HepG2 (cell line): ENCODE data around the gene KCNS1. TPM values are rescaled to one million over a fixed set of nuclear protein-coding genes. Genes with fewer than 3 reads are reported as not detected.

Source experiments
- KAT8 ChIP-seq: IDR thresholded peaks from 2 replicates; pipeline ENCODE4 v1.6.1; 2016; ENCODE audit warnings: missing genetic modification reagents, missing compliant biosample characterization
- WIZ ChIP-seq: sonication (generic); formaldehyde crosslinking; IDR thresholded peaks from 2 replicates; pipeline ENCODE4 v1.5.1; 2020; ENCODE audit warnings: mild to moderate bottlenecking, missing genetic modification reagents
- ZFP37 ChIP-seq: sonication (generic); formaldehyde crosslinking; IDR thresholded peaks from 2 replicates; pipeline ENCODE4 v1.4.0; 2020; ENCODE audit warnings: missing genetic modification reagents, borderline replicate concordance
- ZMAT3 ChIP-seq: sonication (generic); formaldehyde crosslinking; conservative IDR thresholded peaks from 2 replicates; pipeline ENCODE4 v1.7.0; 2021; ENCODE audit warnings: missing genetic modification reagents
- ZNF253 ChIP-seq: sonication (generic); formaldehyde crosslinking; IDR thresholded peaks from 2 replicates; pipeline ENCODE4 v1.8.0; 2022; ENCODE audit warnings: mild to moderate bottlenecking, missing genetic modification reagents, borderline replicate concordance
- ZNF3 ChIP-seq: IDR thresholded peaks from 2 replicates; pipeline ENCODE4 v1.7.0; 2017; ENCODE audit warnings: inconsistent platforms
- ZNF33B ChIP-seq: sonication (generic); formaldehyde crosslinking; IDR thresholded peaks from 2 replicates; pipeline ENCODE4 v1.5.1; 2020; ENCODE audit warnings: mild to moderate bottlenecking, missing genetic modification reagents
- ZNF670 ChIP-seq: sonication (generic); formaldehyde crosslinking; IDR thresholded peaks from 2 replicates; pipeline ENCODE4 v1.8.0; 2022; ENCODE audit warnings: mild to moderate bottlenecking, missing genetic modification reagents, borderline replicate concordance
- ZNF720 ChIP-seq: sonication (generic); formaldehyde crosslinking; IDR thresholded peaks from 2 replicates; pipeline ENCODE4 v1.4.0; 2020; ENCODE audit warnings: missing genetic modification reagents
- ZNF768 ChIP-seq: sonication (generic); formaldehyde crosslinking; IDR thresholded peaks from 2 replicates; pipeline ENCODE4 v1.4.0; 2020; ENCODE audit warnings: missing genetic modification reagents
- polyA plus RNA-seq, 8 experiments: library from polyadenylated mRNA; depleted of rRNA in 3 of 8; stranded (reverse) in 7 of 8; unstranded in 1 of 8; fragments of >200 nt; fragmentation: Illumina TruSeq in 4 of 8; extraction: Trizol in 4 of 8; gene quantifications; 2 replicates each; pipeline versions ENCODE4 v1.2.1 to v1.2.3, GENCODE V29; 2011 to 2016; ENCODE audit warnings: low read depth in 4 of 8, missing spikeins in 1 of 8, mixed read lengths in 1 of 8; ENCODE audit not compliant: insufficient read depth in 1 of 8
- total RNA-seq, 5 experiments: library from RNA; depleted of rRNA; stranded (reverse); fragments of >200 nt; fragmentation: Illumina TruSeq; extraction: Trizol; gene quantifications; 2 replicates each; pipeline ENCODE4 v1.2.3, GENCODE V29; 2016; ENCODE audit warnings: low read depth in 1 of 5
- TF ChIP-seq, protein P1 (sequence below): sonication (generic); formaldehyde crosslinking; IDR thresholded peaks from 2 replicates; pipeline ENCODE4 v1.5.0; 2020; ENCODE audit warnings: mild to moderate bottlenecking, low read depth, missing genetic modification reagents, borderline replicate concordance
- TF ChIP-seq, protein P2 (sequence below): sonication (generic); formaldehyde crosslinking; IDR thresholded peaks from 2 replicates; pipeline ENCODE4 v1.5.0; 2020; ENCODE audit warnings: mild to moderate bottlenecking, missing genetic modification reagents, borderline replicate concordance
- TF ChIP-seq, protein P3 (sequence below): sonication (generic); formaldehyde crosslinking; IDR thresholded peaks from 2 replicates; pipeline ENCODE4; 2020; ENCODE audit warnings: missing genetic modification reagents, mild to moderate bottlenecking, borderline replicate concordance
- TF ChIP-seq, protein P4 (sequence below): sonication (generic); formaldehyde crosslinking; IDR thresholded peaks from 2 replicates; pipeline ENCODE4 v1.5.1; 2020; ENCODE audit warnings: mild to moderate bottlenecking, missing genetic modification reagents, moderate library complexity
- TF ChIP-seq, protein P5 (sequence below): sonication (generic); formaldehyde crosslinking; IDR thresholded peaks from 2 replicates; pipeline ENCODE4 v1.5.1; 2020; ENCODE audit warnings: mild to moderate bottlenecking, moderate library complexity, missing genetic modification reagents

KCNS1 gene
- total and polyA plus RNA-seq, 2 of the 13 experiments (the other 11 are each of a cell fraction or from before 2014, with no cell fraction given), result 0.03 TPM; not detected in 1

DNA sequence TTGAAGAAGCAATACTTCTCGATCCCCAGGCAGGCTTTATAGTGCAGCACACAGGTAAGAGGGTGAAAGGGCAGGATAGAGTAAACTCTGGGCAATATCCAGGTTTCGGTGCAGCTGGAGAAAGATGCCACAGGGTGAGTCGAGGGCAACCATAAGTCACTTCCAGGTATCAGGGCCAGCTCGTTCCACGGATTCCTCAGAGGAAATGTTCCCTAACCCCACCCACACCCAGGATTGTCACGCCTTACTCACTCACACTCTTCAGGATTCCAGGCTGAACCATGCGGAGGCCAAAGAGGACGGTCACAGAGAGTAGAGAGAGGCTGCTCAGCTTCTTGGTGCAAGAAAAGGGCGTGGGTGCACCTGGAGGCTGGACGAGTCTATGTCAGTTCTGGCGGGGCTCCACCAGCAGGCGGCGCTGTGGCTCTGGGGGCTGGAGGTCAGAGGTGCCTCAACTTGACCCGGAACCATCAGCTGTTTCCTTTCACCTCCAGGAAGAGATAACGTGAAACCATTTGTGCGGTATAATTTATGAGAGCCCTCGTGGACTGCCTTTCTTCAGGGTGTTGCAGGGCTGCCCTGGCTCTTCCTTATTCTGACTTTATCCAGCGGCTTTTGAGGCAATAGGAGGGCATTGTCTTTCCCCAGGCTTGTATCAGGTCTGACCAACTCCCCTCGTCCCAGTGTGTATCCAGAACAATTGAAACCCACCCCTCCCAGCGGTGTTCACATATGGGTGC is 37.8 kb upstream of the KCNS1 start (continued):
- TF ChIP-seq ZNF768 (CRISPR knock-in tag), result peak; percentile 45; the same call in 1 of the 2 replicates
- TF ChIP-seq, protein P1, sequence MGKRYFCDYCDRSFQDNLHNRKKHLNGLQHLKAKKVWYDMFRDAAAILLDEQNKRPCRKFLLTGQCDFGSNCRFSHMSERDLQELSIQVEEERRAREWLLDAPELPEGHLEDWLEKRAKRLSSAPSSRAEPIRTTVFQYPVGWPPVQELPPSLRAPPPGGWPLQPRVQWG, result no peak
- TF ChIP-seq, protein P2, sequence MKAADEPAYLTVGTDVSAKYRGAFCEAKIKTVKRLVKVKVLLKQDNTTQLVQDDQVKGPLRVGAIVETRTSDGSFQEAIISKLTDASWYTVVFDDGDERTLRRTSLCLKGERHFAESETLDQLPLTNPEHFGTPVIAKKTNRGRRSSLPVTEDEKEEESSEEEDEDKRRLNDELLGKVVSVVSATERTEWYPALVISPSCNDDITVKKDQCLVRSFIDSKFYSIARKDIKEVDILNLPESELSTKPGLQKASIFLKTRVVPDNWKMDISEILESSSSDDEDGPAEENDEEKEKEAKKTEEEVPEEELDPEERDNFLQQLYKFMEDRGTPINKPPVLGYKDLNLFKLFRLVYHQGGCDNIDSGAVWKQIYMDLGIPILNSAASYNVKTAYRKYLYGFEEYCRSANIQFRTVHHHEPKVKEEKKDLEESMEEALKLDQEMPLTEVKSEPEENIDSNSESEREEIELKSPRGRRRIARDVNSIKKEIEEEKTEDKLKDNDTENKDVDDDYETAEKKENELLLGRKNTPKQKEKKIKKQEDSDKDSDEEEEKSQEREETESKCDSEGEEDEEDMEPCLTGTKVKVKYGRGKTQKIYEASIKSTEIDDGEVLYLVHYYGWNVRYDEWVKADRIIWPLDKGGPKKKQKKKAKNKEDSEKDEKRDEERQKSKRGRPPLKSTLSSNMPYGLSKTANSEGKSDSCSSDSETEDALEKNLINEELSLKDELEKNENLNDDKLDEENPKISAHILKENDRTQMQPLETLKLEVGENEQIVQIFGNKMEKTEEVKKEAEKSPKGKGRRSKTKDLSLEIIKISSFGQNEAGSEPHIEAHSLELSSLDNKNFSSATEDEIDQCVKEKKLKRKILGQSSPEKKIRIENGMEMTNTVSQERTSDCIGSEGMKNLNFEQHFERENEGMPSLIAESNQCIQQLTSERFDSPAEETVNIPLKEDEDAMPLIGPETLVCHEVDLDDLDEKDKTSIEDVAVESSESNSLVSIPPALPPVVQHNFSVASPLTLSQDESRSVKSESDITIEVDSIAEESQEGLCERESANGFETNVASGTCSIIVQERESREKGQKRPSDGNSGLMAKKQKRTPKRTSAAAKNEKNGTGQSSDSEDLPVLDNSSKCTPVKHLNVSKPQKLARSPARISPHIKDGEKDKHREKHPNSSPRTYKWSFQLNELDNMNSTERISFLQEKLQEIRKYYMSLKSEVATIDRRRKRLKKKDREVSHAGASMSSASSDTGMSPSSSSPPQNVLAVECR (CRISPR knock-in tag), result no peak
- TF ChIP-seq, protein P3, sequence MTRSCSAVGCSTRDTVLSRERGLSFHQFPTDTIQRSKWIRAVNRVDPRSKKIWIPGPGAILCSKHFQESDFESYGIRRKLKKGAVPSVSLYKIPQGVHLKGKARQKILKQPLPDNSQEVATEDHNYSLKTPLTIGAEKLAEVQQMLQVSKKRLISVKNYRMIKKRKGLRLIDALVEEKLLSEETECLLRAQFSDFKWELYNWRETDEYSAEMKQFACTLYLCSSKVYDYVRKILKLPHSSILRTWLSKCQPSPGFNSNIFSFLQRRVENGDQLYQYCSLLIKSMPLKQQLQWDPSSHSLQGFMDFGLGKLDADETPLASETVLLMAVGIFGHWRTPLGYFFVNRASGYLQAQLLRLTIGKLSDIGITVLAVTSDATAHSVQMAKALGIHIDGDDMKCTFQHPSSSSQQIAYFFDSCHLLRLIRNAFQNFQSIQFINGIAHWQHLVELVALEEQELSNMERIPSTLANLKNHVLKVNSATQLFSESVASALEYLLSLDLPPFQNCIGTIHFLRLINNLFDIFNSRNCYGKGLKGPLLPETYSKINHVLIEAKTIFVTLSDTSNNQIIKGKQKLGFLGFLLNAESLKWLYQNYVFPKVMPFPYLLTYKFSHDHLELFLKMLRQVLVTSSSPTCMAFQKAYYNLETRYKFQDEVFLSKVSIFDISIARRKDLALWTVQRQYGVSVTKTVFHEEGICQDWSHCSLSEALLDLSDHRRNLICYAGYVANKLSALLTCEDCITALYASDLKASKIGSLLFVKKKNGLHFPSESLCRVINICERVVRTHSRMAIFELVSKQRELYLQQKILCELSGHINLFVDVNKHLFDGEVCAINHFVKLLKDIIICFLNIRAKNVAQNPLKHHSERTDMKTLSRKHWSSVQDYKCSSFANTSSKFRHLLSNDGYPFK (CRISPR knock-in tag), result 0 out of 2 replicates have a peak, but pooled peaks have one; percentile 28
- no peak for TF ChIP-seq ZFP37 (CRISPR knock-in tag)
- no peak for TF ChIP-seq WIZ
- no peak for TF ChIP-seq ZNF670 (CRISPR knock-in tag)
- no peak for TF ChIP-seq ZNF253 (CRISPR knock-in tag)
- no peak for TF ChIP-seq ZNF33B
- TF ChIP-seq ZNF3 (CRISPR knock-in tag), result no peak
- no peak for TF ChIP-seq ZMAT3 (CRISPR knock-in tag)
- TF ChIP-seq, protein P4, sequence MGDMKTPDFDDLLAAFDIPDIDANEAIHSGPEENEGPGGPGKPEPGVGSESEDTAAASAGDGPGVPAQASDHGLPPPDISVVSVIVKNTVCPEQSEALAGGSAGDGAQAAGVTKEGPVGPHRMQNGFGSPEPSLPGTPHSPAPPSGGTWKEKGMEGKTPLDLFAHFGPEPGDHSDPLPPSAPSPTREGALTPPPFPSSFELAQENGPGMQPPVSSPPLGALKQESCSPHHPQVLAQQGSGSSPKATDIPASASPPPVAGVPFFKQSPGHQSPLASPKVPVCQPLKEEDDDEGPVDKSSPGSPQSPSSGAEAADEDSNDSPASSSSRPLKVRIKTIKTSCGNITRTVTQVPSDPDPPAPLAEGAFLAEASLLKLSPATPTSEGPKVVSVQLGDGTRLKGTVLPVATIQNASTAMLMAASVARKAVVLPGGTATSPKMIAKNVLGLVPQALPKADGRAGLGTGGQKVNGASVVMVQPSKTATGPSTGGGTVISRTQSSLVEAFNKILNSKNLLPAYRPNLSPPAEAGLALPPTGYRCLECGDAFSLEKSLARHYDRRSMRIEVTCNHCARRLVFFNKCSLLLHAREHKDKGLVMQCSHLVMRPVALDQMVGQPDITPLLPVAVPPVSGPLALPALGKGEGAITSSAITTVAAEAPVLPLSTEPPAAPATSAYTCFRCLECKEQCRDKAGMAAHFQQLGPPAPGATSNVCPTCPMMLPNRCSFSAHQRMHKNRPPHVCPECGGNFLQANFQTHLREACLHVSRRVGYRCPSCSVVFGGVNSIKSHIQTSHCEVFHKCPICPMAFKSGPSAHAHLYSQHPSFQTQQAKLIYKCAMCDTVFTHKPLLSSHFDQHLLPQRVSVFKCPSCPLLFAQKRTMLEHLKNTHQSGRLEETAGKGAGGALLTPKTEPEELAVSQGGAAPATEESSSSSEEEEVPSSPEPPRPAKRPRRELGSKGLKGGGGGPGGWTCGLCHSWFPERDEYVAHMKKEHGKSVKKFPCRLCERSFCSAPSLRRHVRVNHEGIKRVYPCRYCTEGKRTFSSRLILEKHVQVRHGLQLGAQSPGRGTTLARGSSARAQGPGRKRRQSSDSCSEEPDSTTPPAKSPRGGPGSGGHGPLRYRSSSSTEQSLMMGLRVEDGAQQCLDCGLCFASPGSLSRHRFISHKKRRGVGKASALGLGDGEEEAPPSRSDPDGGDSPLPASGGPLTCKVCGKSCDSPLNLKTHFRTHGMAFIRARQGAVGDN, result peak; percentile 27; the same call in 1 of the 2 replicates
- 0 out of 2 replicates have a peak, but pooled peaks have one; percentile 30 for TF ChIP-seq ZNF720 (CRISPR knock-in tag)
- TF ChIP-seq KAT8 (CRISPR knock-in tag), result peak; percentile 28; the same call in 1 of the 2 replicates
- TF ChIP-seq, protein P5, sequence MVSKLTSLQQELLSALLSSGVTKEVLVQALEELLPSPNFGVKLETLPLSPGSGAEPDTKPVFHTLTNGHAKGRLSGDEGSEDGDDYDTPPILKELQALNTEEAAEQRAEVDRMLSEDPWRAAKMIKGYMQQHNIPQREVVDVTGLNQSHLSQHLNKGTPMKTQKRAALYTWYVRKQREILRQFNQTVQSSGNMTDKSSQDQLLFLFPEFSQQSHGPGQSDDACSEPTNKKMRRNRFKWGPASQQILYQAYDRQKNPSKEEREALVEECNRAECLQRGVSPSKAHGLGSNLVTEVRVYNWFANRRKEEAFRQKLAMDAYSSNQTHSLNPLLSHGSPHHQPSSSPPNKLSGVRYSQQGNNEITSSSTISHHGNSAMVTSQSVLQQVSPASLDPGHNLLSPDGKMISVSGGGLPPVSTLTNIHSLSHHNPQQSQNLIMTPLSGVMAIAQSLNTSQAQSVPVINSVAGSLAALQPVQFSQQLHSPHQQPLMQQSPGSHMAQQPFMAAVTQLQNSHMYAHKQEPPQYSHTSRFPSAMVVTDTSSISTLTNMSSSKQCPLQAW (CRISPR knock-in tag), result peak; percentile 53; the same call in 1 of the 2 replicates
